NCI-H82 (cell line): Measurements from ENCODE around the gene GRK4.

ENCODE experiments used
- DNase-seq: peaks from one replicate; lab custom pipeline; 2025; lab: John Stamatoyannopoulos, UW

The GRK4 gene

GRCh38 chr4:3073158-3074077 lies 110.0 kb downstream of the GRK4 start:
- DNase-seq: peak; percentile 13

DNA sequence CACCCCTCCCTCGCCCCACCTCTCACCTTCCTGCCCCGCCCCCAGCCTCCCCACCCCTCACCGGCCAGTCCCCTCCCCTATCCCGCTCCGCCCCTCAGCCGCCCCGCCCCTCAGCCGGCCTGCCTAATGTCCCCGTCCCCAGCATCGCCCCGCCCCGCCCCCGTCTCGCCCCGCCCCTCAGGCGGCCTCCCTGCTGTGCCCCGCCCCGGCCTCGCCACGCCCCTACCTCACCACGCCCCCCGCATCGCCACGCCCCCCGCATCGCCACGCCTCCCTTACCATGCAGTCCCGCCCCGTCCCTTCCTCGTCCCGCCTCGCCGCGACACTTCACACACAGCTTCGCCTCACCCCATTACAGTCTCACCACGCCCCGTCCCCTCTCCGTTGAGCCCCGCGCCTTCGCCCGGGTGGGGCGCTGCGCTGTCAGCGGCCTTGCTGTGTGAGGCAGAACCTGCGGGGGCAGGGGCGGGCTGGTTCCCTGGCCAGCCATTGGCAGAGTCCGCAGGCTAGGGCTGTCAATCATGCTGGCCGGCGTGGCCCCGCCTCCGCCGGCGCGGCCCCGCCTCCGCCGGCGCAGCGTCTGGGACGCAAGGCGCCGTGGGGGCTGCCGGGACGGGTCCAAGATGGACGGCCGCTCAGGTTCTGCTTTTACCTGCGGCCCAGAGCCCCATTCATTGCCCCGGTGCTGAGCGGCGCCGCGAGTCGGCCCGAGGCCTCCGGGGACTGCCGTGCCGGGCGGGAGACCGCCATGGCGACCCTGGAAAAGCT lies 110.9 kb downstream of the GRK4 start, which contains the start of the genes HTT and HTT-AS:
Gene HTT, plus strand, starts transcription at position 604 of the 768 bp plus-strand sequence. Its CDS starts 145 bp downstream, at position 749.
Gene HTT-AS, minus strand, starts transcription at position 461 of the 768 bp plus-strand sequence.
- DNase-seq: peak; percentile 91

- DNase-seq: peak; percentile 84
Measured at GRCh38 chr4:3074846-3075651, 111.7 kb downstream of the GRK4 start.

- no peak for DNase-seq
Measured at GRCh38 chr4:3075652-3075981, 112.2 kb downstream of the GRK4 start.

GRCh38 chr4:3077796-3078195 lies 114.4 kb downstream of the GRK4 start:
- no peak for DNase-seq

- DNase-seq: no peak
Measured at GRCh38 chr4:3079694-3080123, 116.3 kb downstream of the GRK4 start.

- no peak for DNase-seq
Measured at GRCh38 chr4:3082925-3083515, 119.6 kb downstream of the GRK4 start.

GRCh38 chr4:3083732-3084131 lies 120.4 kb downstream of the GRK4 start:
- DNase-seq: no peak

GRCh38 chr4:3085948-3086670 lies 122.7 kb downstream of the GRK4 start:
- DNase-seq: no peak

GRCh38 chr4:3087115-3087797 lies 123.9 kb downstream of the GRK4 start:
- DNase-seq: no peak
